Endothelial cell (in vitro differentiated cells): ENCODE data around the gene PPFIA4. TPM values are rescaled to one million over a fixed set of nuclear protein-coding genes. Genes with fewer than 3 reads are reported as not detected.

Source experiments
- DNase-seq: peaks from one replicate; pipeline ENCODE4 v3.0.0; 2021; ENCODE audit warnings: low spot score
- H3K27ac Mint-ChIP-seq: one replicate; pipeline ENCODE4 v1.8.0; 2021; ENCODE audit warnings: mixed read lengths, inconsistent platforms; ENCODE audit not compliant: unreplicated experiment
- H3K27me3 Mint-ChIP-seq: one replicate; pipeline ENCODE4 v1.8.0; 2021; ENCODE audit warnings: mild to moderate bottlenecking, moderate library complexity, mixed read lengths, inconsistent platforms; ENCODE audit not compliant: unreplicated experiment
- H3K36me3 Mint-ChIP-seq: one replicate; pipeline ENCODE4 v1.8.0; 2021; ENCODE audit warnings: mild to moderate bottlenecking, low read depth, mixed read lengths, inconsistent platforms; ENCODE audit not compliant: unreplicated experiment
- H3K4me1 Mint-ChIP-seq: one replicate; pipeline ENCODE4 v1.8.0; 2021; ENCODE audit warnings: mild to moderate bottlenecking, mixed read lengths, inconsistent platforms; ENCODE audit not compliant: unreplicated experiment
- H3K4me3 Mint-ChIP-seq: one replicate; pipeline ENCODE4 v1.8.0; 2021; ENCODE audit warnings: mild to moderate bottlenecking, mixed read lengths, inconsistent platforms; ENCODE audit not compliant: unreplicated experiment
- H3K9me3 Mint-ChIP-seq: one replicate; pipeline ENCODE4 v1.8.0; 2021; ENCODE audit warnings: mixed read lengths, inconsistent platforms; ENCODE audit not compliant: unreplicated experiment
- CTCF ChIP-seq: fragments of 200-600 bp; sonication (generic); IDR thresholded peaks from one replicate; pipeline ENCODE4 v1.5.0; 2021; ENCODE audit warnings: antibody characterized with exemption; ENCODE audit not compliant: unreplicated experiment
- total RNA-seq: library from RNA; stranded (reverse); fragmentation: NEBNext Ultra II Directional; extraction: Animal tissue kit (Norgen Biotek cat#: 25700); gene quantifications from one replicate; pipeline ENCODE4 v1.2.1, GENCODE V29; 2021; ENCODE audit not compliant: unreplicated experiment

PPFIA4 gene
- total RNA-seq, 1 donor from 2014 or later = 4.0 TPM

GRCh38 chr1:203103216-203103615 is 76.9 kb downstream of the PPFIA4 start:
- Mint-ChIP-seq H3K4me3 (no peak overlapping the region), H3K27me3 (no peaks in the 10 kb centered on the region), H3K36me3 (no peaks in the 10 kb centered on the region), H3K4me1 (peaks cover 15% of the 10 kb centered on the region), H3K27ac (no peak overlapping the region), H3K9me3 (no peaks in the 10 kb centered on the region)
- no peak for DNase-seq
- TF ChIP-seq CTCF = no peak

GRCh38 chr1:203103829-203104495 is 77.7 kb downstream of the PPFIA4 start:
- no peaks in the 10 kb centered on the region for H3K27me3 Mint-ChIP-seq
- peaks cover 14% of the 10 kb centered on the region for H3K4me1 Mint-ChIP-seq
- H3K4me3 Mint-ChIP-seq = no peak overlapping the region
- no peak for TF ChIP-seq CTCF
- no peaks in the 10 kb centered on the region for H3K9me3 Mint-ChIP-seq
- no peak for DNase-seq
- H3K36me3 Mint-ChIP-seq = no peaks in the 10 kb centered on the region
- no peak overlapping the region for H3K27ac Mint-ChIP-seq

- DNase-seq = no peak
- Mint-ChIP-seq H3K4me1 (peaks cover 7% of the 10 kb centered on the region), H3K27ac (no peak overlapping the region), H3K27me3 (no peaks in the 10 kb centered on the region), H3K9me3 (no peaks in the 10 kb centered on the region), H3K4me3 (no peak overlapping the region), H3K36me3 (no peaks in the 10 kb centered on the region)
- TF ChIP-seq CTCF = no peak
Observed at GRCh38 chr1:203104789-203105390, 78.6 kb downstream of the PPFIA4 start.

GRCh38 chr1:203112475-203112874 is 86.2 kb downstream of the PPFIA4 start:
- H3K4me1 Mint-ChIP-seq = peaks cover 6% of the 10 kb centered on the region
- H3K9me3 Mint-ChIP-seq = no peaks in the 10 kb centered on the region
- no peak overlapping the region for H3K27ac Mint-ChIP-seq
- no peak overlapping the region for H3K4me3 Mint-ChIP-seq
- TF ChIP-seq CTCF = no peak
- H3K36me3 Mint-ChIP-seq = no peaks in the 10 kb centered on the region
- DNase-seq = no peak
- H3K27me3 Mint-ChIP-seq = peaks cover 5% of the 10 kb centered on the region

- Mint-ChIP-seq H3K4me1 (peaks cover 9% of the 10 kb centered on the region), H3K27ac (no peak overlapping the region), H3K27me3 (peaks cover 5% of the 10 kb centered on the region), H3K9me3 (no peaks in the 10 kb centered on the region), H3K4me3 (no peak overlapping the region), H3K36me3 (no peaks in the 10 kb centered on the region)
- DNase-seq = no peak
- TF ChIP-seq CTCF = no peak
Observed at GRCh38 chr1:203113308-203113707, 87.0 kb downstream of the PPFIA4 start.
